Breast epithelium (tissue), 3 donors: ENCODE measurements around the gene ZNF485.

ENCODE experiments used
- POLR2A ChIP-seq: fragments of 450-650 bp; IDR thresholded peaks from one replicate; pipeline ENCODE4 v1.6.1; 2016; ENCODE audit warnings: antibody characterized with exemption, mild to moderate bottlenecking, moderate library complexity
- POLR2AphosphoS5 ChIP-seq, 3 donors: sonication (generic); formaldehyde crosslinking; IDR thresholded peaks; one replicate each; pipeline ENCODE4 v1.6.1; 2017; ENCODE audit warnings: antibody characterized with exemption in 3 of 3
- TF ChIP-seq, protein P1 (sequence below), 3 donors: fragments of 450-650 bp; IDR thresholded peaks; one replicate each; pipeline ENCODE4 v1.5.1; 2016 to 2017; ENCODE audit warnings: antibody characterized with exemption in 3 of 3, mild to moderate bottlenecking in 3 of 3, moderate library complexity in 3 of 3

DNA sequence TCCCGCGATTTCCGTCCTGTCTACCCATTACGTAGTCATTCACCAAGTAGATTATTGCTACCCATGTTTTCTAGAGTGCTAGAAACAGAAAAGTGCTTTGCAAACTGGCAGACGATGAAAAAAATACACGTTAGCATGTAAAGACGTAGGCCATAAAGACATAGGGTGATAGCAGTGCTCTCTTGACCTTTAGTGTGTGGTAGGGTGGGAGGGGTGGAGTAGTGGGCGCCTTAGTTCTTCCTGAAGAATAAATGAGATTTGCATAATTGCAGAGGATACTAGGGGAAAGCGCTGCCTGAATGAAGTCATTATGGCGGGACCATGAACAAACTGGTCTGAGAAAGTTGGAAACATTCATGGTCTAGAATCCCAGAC, 948 bp downstream of the ZNF485 start:
- TF ChIP-seq, protein P1, sequence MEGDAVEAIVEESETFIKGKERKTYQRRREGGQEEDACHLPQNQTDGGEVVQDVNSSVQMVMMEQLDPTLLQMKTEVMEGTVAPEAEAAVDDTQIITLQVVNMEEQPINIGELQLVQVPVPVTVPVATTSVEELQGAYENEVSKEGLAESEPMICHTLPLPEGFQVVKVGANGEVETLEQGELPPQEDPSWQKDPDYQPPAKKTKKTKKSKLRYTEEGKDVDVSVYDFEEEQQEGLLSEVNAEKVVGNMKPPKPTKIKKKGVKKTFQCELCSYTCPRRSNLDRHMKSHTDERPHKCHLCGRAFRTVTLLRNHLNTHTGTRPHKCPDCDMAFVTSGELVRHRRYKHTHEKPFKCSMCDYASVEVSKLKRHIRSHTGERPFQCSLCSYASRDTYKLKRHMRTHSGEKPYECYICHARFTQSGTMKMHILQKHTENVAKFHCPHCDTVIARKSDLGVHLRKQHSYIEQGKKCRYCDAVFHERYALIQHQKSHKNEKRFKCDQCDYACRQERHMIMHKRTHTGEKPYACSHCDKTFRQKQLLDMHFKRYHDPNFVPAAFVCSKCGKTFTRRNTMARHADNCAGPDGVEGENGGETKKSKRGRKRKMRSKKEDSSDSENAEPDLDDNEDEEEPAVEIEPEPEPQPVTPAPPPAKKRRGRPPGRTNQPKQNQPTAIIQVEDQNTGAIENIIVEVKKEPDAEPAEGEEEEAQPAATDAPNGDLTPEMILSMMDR (IDR thresholded peaks at IDR 0.05), result no peak
- no peak for TF ChIP-seq POLR2A
- TF ChIP-seq POLR2AphosphoS5 (IDR thresholded peaks at IDR 0.05), result no peak
